NCI-H69 (cell line): ENCODE results near the gene GSTO1.
"Not testable (repeated sequence)": the region's sequence is repeated elsewhere in the genome, so short reads cannot be mapped to it uniquely, and the experiment has no call there.

Experiments
- DNase-seq: peaks from one replicate; lab custom pipeline; 2025; lab: John Stamatoyannopoulos, UW

The GSTO1 gene

DNA sequence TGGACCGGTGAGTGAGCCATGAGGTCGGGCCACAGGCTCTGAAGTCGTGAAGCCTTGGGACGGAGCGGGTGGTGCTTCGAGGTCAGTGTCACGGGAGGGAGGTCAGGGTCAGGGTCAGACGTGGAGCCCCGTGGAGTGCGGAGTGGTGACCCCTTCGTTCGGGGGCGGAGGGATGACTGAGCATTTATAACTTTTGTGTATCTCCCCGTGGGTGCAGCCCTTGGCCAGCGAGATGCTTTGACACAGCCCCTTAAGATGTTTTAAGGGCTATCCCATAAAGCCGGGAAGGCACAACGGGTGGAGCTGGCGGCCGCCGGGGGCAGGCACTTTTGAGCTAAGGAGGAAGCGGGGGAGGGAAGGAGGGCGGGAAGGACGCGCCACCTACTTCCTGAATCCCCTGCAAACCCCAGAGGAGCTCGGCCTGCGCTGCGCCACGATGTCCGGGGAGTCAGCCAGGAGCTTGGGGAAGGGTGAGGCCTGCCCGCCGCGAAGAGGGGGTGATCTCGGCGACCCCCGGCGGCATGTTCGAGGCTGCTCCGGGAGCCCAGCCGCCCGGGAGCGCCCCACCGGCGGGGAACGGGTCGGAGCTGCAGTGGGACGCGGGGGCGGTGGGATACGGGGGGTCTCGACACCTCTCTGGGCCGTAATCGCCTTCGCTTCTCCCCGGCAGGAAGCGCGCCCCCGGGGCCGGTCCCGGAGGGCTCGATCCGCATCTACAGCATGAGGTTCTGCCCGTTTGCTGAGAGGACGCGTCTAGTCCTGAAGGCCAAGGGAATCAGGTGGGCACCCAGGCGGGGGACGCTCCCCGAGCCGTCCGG, at the start of gene GSTO1:
TSS of gene GSTO1 (plus strand) at position 400 of the 818 bp plus-strand sequence. CDS start at position 437, 37 bp downstream.
- DNase-seq, result peak; percentile 73

- DNase-seq, result no peak
These were observed 46.0 kb upstream of the GSTO1 start for GRCh38 chr10:104208730-104209129.

DNA sequence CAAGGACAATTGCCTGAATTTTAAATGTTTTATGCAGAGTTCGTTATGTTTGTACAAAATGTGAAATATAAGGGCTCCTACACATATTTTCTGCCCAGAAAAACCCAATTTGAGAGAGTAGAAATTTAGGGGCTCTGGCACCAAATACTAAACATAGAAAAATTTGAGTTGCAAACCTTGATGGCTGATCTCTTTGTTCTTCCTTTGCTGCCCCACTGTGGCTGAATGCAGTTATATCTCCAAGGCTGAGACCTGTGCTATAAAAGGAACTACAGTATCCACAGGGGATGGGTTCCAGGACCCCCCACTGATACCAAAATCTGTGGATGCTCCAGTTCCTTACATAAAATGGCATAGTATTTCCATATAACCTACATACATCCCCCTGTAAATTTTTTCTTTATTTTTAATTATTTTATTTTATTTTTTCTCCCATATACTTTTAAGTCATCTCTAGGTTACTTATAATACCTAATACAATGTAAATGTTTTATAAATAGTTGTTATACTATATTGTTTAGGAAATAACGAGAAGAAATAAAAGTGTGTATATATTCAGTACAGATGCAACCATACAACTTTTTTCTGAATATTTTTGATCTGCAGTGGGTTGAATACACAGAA, 45.0 kb upstream of the GSTO1 start:
- DNase-seq, result peak; percentile 68

DNA sequence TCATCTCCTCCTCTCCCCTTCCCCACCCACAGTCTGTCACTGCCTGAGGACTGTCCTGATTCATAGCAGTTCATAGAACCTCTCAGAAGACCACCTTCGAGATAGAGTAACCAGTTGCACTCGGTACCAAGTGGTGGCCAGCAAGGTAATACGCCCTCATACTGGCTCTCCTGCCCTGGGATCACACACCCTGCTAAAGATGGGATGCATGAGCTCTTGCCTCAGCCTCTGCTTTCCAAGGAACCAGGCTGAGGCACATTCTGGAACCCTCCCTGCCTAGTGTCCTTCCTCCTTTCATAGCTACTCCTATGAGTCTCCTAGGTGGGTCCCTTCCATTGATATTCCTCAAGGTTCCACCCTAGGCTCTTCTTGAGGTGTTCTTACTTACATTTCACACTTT, 38.1 kb upstream of the GSTO1 start:
- DNase-seq, result no peak

DNA sequence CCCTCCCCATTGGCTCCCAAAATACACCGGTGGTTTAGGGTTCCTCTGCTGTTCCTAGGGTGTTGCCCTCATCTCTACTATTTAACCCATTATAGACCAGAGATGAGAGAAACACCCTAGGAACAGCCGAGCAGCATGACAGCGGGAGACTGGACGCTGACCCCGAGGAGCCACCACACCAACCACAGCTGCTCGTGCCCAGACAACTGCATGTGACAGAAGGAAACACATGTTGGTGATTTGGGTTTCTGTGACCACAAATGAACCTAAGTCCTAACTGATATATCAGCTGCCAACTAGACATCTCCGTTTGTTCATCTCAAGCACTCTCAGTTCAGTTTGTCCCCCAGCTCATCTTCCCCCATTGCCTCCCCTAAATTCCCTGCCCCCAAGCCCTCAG, 35.9 kb upstream of the GSTO1 start:
- DNase-seq, result no peak

- no peak for DNase-seq
These were observed 34.2 kb upstream of the GSTO1 start for GRCh38 chr10:104220522-104220921.

DNA sequence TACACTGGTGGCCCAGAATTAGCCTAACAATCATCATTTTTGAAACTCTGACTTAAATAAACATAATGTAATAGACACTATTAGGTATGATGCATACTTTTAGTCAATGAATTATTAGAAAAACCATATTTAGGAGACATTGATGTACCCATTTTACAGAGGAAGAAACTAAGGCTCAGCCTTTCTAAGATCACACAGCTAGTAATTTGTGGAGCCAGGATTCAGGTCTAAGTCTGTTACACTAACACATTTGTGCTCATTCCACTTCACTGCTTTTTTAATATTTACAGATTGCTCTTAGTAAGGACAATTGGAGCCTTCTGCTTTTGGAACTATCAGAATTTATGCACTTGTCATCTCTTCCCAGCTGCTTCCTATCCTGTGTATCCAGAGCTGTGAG, 31.4 kb upstream of the GSTO1 start:
- no peak for DNase-seq

DNA sequence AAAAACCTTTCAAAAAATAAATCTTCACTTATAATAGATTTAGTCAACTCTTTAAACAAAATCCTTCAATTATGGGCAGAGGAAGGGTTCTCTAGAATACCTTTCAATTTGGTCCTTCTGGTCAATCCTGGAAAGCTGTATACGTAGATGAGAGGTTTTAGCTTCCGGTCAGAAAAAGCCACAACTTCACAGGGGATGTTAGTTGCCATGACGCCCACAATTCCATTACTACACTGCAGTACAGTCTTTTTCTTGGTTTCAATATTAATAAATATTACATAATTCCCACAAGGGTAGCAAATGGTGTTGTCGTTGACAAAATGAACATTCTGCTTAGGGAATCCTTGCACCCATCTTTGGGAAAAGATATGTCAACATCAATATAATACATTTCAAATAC, 24.2 kb upstream of the GSTO1 start:
- no peak for DNase-seq

GRCh38 chr10:104231784-104232612, 22.7 kb upstream of the GSTO1 start, which contains the start of gene CFAP43:
TSS of gene CFAP43 (minus strand) at chr10:104232364. CDS start at chr10:104232246, 118 bp downstream.
- peak; percentile 95 for DNase-seq

GRCh38 chr10:104232613-104233102, 22.0 kb upstream of the GSTO1 start:
- no peak for DNase-seq

- DNase-seq, result no peak
These were observed 20.9 kb upstream of the GSTO1 start for GRCh38 chr10:104233817-104234216.

- no peak for DNase-seq
These were observed 19.8 kb upstream of the GSTO1 start for GRCh38 chr10:104234934-104235333.

DNA sequence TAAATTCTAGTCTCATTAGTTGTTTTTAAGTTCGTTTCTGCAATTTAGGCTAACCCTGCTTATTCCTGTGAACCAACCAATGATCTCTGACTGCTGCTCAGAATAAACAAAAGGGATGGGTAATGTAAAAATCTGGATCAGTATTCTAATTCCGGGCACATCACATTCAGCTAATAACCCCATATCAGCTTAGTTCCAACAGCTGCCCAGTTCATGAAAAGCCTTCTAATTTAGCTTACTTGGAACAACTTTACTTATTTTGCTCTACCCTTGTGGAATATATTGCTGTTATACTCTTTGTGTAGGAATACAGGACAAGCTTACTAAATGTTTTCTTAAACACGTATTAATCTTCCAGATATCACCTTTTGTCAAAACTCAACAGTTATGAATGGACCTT, 18.9 kb upstream of the GSTO1 start:
- no peak for DNase-seq

GRCh38 chr10:104240078-104240477, 14.6 kb upstream of the GSTO1 start:
- no peak for DNase-seq

DNA sequence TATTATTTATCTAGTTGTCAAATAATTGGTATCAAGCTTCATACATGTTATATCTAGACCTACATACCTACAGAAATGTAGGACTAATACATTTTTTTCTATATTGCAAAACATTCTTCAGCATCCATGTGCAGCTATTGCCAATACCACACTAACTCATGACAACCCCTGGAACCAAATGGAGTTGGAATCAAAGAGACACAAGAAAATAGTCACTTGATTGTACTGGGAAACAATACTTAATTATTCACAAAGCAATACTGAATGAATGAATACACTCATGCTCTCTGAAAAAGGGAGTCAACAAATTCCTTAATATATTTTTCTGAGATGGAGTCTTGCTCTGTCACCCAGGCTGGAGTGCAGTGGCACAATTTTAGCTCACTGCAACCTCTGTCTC, 12.1 kb upstream of the GSTO1 start:
- no peak for DNase-seq

GRCh38 chr10:104243009-104243408, 11.7 kb upstream of the GSTO1 start:
- DNase-seq, result not testable (repeated sequence)

DNA sequence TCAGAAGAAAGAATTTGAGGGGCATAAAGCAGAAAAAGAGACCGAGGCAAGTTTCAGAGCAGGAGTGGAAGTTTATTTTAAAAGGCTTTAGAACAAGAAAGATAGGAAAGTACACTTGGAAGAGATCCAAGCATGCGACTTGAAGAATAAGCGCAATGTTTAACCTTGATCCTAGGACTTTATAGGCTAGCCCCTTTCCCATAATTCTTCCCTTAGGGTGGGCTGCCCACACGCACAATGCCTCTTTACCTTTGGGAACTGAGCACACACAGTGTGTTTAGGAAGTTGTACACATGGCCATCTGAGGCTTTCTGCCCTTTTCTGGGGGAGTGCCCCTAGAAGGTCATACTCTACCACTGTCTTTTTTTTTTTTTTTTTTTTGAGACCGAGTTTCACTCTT, 11.2 kb upstream of the GSTO1 start:
- DNase-seq, result no peak

DNA sequence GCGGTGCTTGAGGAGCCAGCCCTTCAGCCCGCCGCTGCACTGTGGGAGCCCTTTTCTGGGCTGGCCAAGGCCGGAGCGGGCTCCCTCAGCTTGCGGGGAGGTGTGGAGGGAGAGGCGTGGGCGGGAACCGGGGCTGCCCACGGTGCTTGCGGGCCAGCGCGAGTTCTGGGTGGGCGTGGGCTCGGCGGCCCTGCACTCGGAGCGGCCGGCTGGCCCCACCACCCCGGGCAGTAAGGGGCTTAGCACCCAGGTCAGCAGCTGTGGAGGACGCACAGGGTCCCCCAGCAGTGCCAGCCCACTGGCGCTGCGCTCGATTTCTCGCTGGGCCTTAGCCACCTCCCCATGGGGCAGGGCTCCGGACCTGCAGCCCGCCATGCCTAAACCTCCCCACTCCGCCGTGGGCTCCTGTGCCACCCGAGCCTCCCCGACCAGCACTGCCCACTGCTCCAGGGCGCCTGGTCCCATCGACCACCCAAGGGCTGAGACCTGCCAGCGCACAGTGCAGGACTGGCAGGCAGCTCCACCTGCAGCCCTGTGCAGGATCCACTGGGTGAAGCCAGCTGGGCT, 9.5 kb upstream of the GSTO1 start:
- DNase-seq, result no peak

- no peak for DNase-seq
These were observed 7.7 kb upstream of the GSTO1 start for GRCh38 chr10:104246976-104247375.

DNA sequence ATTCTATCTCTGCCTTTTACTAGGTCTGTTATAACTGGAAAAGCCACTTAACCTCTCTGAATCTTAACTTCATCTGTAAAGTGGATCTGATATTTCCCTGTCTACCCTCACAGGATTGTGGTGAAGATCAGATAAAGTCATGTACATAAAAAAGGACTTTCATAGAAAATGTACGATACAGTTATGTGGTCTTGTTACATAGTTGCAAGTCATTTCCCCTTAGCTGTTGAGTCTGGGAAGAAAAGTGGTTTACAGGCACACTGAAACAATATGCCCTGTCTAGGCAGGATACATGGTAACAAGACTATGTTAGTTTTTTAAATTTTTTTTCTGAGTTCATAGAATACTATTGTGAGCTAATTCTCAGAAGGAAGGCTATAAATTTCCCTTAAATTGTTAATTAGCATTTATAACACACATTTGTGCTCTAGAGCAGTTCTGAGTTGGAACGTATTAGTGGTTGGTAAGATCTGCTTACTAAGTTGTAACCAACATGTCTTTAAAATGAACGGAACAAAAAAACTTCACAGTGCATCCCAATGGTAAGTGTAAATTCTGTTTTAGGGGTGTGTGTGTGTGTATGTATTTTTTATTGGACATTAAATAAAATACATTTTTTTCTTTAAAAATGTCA, 7.1 kb upstream of the GSTO1 start:
- no peak for DNase-seq

- DNase-seq, result not testable (repeated sequence)
These were observed 5.8 kb upstream of the GSTO1 start for GRCh38 chr10:104248931-104249330.

DNA sequence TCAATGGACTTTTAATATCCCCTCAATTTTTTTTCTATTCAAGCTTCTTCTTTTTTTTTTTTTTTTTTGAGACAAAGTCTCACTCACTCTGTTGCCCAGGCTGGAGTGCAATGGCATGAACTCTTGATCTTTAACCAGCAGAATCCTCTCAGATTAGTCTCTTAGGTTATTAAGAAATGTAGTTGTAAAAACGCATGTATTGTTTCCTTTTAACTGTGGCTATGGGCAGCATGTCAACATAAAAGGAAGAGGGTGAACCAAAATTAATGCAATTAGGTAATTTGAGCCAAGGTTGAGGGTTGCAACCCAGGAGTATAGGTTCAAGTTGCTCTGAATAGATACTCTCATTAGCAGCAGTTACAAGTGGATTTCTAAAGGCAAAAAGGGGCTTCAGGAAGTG, 4.3 kb upstream of the GSTO1 start:
- DNase-seq, result no peak
